IMR-90 (cell line): ENCODE measurements around the gene KLF1. TPM values are rescaled to one million over a fixed set of nuclear protein-coding genes. Genes with fewer than 3 reads are reported as not detected.

Source experiments
- ATAC-seq: fragments of 200-7000 bp; cut with Tn5 transposase; 2 replicates; pipeline ENCODE4 v1.9.1; 2020; ENCODE audit warnings: low read depth, mild to moderate bottlenecking, moderate library complexity
- BruUV-seq: library from RNA; stranded (reverse); fragments of 400-500 nt; replicated peaks from 2 replicates; lab custom pipeline; 2021; lab: Mats Ljungman, UMichigan
- CTCF ChIA-PET: fragments of 300-600 bp; formaldehyde crosslinking; extraction: SDS; loops from one replicate; lab custom pipeline; 2021; ENCODE audit warnings: antibody characterized with exemption; lab: Yijun Ruan, JAX
- POLR2A ChIA-PET: fragments of 300-600 bp; sonication (Branson Sonifier 250); formaldehyde crosslinking; loops from one replicate; lab custom pipeline; 2022; ENCODE audit warnings: antibody characterized with exemption; ENCODE audit not compliant: unreplicated experiment; lab: Charles Lee
- DNase-seq: peaks from one replicate; pipeline ENCODE4 v3.0.0; 2013
- H2AFZ ChIP-seq: replicated peaks from 2 replicates; pipeline ENCODE3; 2013; ENCODE audit warnings: low read length, mild to moderate bottlenecking; ENCODE audit not compliant: poor library complexity
- H2AK5ac ChIP-seq: 2 replicates; pipeline ENCODE4 v1.6.1; 2013; ENCODE audit warnings: low read depth, low read length, inconsistent platforms
- H2AK9ac ChIP-seq: replicated peaks from 2 replicates; pipeline ENCODE3; 2013; ENCODE audit warnings: mild to moderate bottlenecking, low read depth, low read length, moderate library complexity; ENCODE audit not compliant: poor library complexity
- H2BK120ac ChIP-seq: 2 replicates; pipeline ENCODE4 v1.6.1; 2013; ENCODE audit warnings: low read depth, low read length, inconsistent platforms
- H2BK15ac ChIP-seq: 3 replicates; pipeline ENCODE4 v1.6.1; 2013; ENCODE audit warnings: low read depth, low read length, inconsistent platforms
- H2BK20ac ChIP-seq: 2 replicates; pipeline ENCODE4 v1.6.1; 2013; ENCODE audit warnings: low read depth, mild to moderate bottlenecking, inconsistent platforms, low read length, moderate library complexity
- H2BK5ac ChIP-seq: 2 replicates; pipeline ENCODE4 v1.6.1; 2013; ENCODE audit warnings: mild to moderate bottlenecking, low read depth, low read length, inconsistent platforms; ENCODE audit not compliant: poor library complexity, severe bottlenecking
- H3K14ac ChIP-seq: replicated peaks from 2 replicates; pipeline ENCODE4 v1.6.1; 2013; ENCODE audit warnings: low read depth, low read length, inconsistent platforms
- H3K18ac ChIP-seq: 2 replicates; pipeline ENCODE4 v1.6.1; 2013; ENCODE audit warnings: low read depth, low read length, control low read depth
- H3K23ac ChIP-seq: 2 replicates; pipeline ENCODE4 v1.6.1; 2013; ENCODE audit warnings: low read depth, low read length, inconsistent platforms
- H3K27ac ChIP-seq: 2 replicates; pipeline ENCODE4 v1.5.1; 2013; ENCODE audit warnings: mild to moderate bottlenecking, control low read depth, low read length; ENCODE audit not compliant: insufficient read depth
- H3K27me3 ChIP-seq: 2 replicates; pipeline ENCODE4 v1.6.1; 2013; ENCODE audit warnings: low read length; ENCODE audit not compliant: control insufficient read depth, insufficient read depth
- H3K36me3 ChIP-seq: 2 replicates; pipeline ENCODE4 v1.6.1; 2013; ENCODE audit warnings: low read length, mixed read lengths; ENCODE audit not compliant: control insufficient read depth, insufficient read depth
- H3K4ac ChIP-seq: 2 replicates; pipeline ENCODE4 v1.6.1; 2013; ENCODE audit warnings: low read depth, low read length, inconsistent platforms
- H3K4me1 ChIP-seq: 2 replicates; pipeline ENCODE4 v1.6.1; 2013; ENCODE audit warnings: low read length, mixed read lengths; ENCODE audit not compliant: control insufficient read depth, insufficient read depth
- H3K4me2 ChIP-seq: 2 replicates; pipeline ENCODE4 v1.6.1; 2013; ENCODE audit warnings: low read depth, mild to moderate bottlenecking, control low read depth, low read length, moderate library complexity
- H3K4me3 ChIP-seq: 2 replicates; pipeline ENCODE4 v1.5.1; 2013; ENCODE audit warnings: low read depth, mild to moderate bottlenecking, control low read depth, low read length, moderate library complexity; ENCODE audit not compliant: insufficient read depth
- H3K56ac ChIP-seq: 2 replicates; pipeline ENCODE4 v1.6.1; 2013; ENCODE audit warnings: low read length, inconsistent platforms; ENCODE audit not compliant: insufficient read depth; ENCODE audit errors: extremely low read depth
- H3K79me1 ChIP-seq, 2 experiments: 2 replicates each; pipeline ENCODE4 v1.6.1; 2013; ENCODE audit warnings: low read length in 2 of 2, inconsistent platforms in 1 of 2, low read depth in 1 of 2
- H3K9ac ChIP-seq: 2 replicates; pipeline ENCODE4 v1.6.1; 2013; ENCODE audit warnings: low read depth, low read length, control low read depth
- H3K9me1 ChIP-seq: 2 replicates; pipeline ENCODE4 v1.6.1; 2013; ENCODE audit warnings: low read length, inconsistent platforms; ENCODE audit not compliant: insufficient read depth
- H3K9me3 ChIP-seq: 2 replicates; pipeline ENCODE4 v1.6.1; 2013; ENCODE audit warnings: low read length; ENCODE audit not compliant: control insufficient read depth, insufficient read depth
- H4K20me1 ChIP-seq: 2 replicates; pipeline ENCODE4 v1.6.1; 2013; ENCODE audit warnings: low read length, inconsistent platforms; ENCODE audit not compliant: insufficient read depth
- H4K5ac ChIP-seq: 2 replicates; pipeline ENCODE4 v1.6.1; 2013; ENCODE audit warnings: mild to moderate bottlenecking, low read depth, low read length, control low read depth
- H4K8ac ChIP-seq, 2 experiments: 2 replicates each; pipeline ENCODE4 v1.6.1; 2013; ENCODE audit warnings: low read depth in 2 of 2, low read length in 2 of 2, control low read depth in 1 of 2, inconsistent platforms in 1 of 2
- H4K91ac ChIP-seq: 2 replicates; pipeline ENCODE4 v1.6.1; 2013; ENCODE audit warnings: low read depth, low read length, inconsistent platforms; ENCODE audit not compliant: insufficient read depth
- BHLHE40 ChIP-seq: fragments of 150-350 bp; IDR thresholded peaks from 2 replicates; pipeline ENCODE4 v1.6.1; 2016; ENCODE audit warnings: mild to moderate bottlenecking, low read depth, low read length
- CEBPB ChIP-seq: IDR thresholded peaks from 2 replicates; pipeline ENCODE4 v1.6.1; 2012; ENCODE audit warnings: low read depth, low read length, improper control_type of control experiment
- CHD1 ChIP-seq: IDR thresholded peaks from 2 replicates; pipeline ENCODE4 v1.6.1; 2012; ENCODE audit warnings: low read depth, low read length, improper control_type of control experiment
- ELK1 ChIP-seq: fragments of 150-350 bp; IDR thresholded peaks from 2 replicates; pipeline ENCODE4 v1.6.1; 2016; ENCODE audit warnings: low read depth, mild to moderate bottlenecking, low read length, moderate library complexity, borderline replicate concordance
- FOS ChIP-seq: fragments of 150-350 bp; IDR thresholded peaks from 2 replicates; pipeline ENCODE4 v1.6.1; 2016; ENCODE audit warnings: low read depth, low read length
- MAFK ChIP-seq: IDR thresholded peaks from 2 replicates; pipeline ENCODE4 v1.6.1; 2012; ENCODE audit warnings: low read depth, low read length, improper control_type of control experiment
- MAZ ChIP-seq: IDR thresholded peaks from 2 replicates; pipeline ENCODE4 v1.6.1; 2012; ENCODE audit warnings: low read depth, mild to moderate bottlenecking, low read length, improper control_type of control experiment, moderate library complexity, borderline replicate concordance
- MXI1 ChIP-seq: IDR thresholded peaks from 2 replicates; pipeline ENCODE4 v1.6.1; 2012; ENCODE audit warnings: low read depth, mild to moderate bottlenecking, low read length, moderate library complexity, borderline replicate concordance
- NFE2L2 ChIP-seq: fragments of 150-350 bp; IDR thresholded peaks from 2 replicates; pipeline ENCODE4 v1.6.1; 2016; ENCODE audit warnings: low read depth, mild to moderate bottlenecking, low read length
- RAD21 ChIP-seq: IDR thresholded peaks from 2 replicates; pipeline ENCODE4 v1.6.1; 2012; ENCODE audit warnings: low read length, improper control_type of control experiment
- RCOR1 ChIP-seq: IDR thresholded peaks from 2 replicates; pipeline ENCODE4 v1.6.1; 2012; ENCODE audit warnings: mild to moderate bottlenecking, low read length, improper control_type of control experiment; ENCODE audit not compliant: insufficient replicate concordance
- RFX5 ChIP-seq: IDR thresholded peaks from 2 replicates; pipeline ENCODE4 v1.8.0; 2012; ENCODE audit warnings: low read depth, mild to moderate bottlenecking, low read length, moderate library complexity
- SMC3 ChIP-seq: fragments of 150-350 bp; IDR thresholded peaks from 2 replicates; pipeline ENCODE4 v1.6.1; 2016; ENCODE audit warnings: low read depth, mild to moderate bottlenecking, antibody characterized with exemption, low read length, moderate library complexity
- WGBS, 2 experiments: methylation state at CpG; one replicate each; pipeline versions ENCODE4 v1.1.5 to v1.1.7; 2013; ENCODE audit warnings: missing lambda C conversion rate in 2 of 2; ENCODE audit not compliant: insufficient read length in 1 of 2; ENCODE audit errors: extremely low coverage in 2 of 2; 5-methylcytosine and 5-hydroxymethylcytosine counted together
- dilution Hi-C: fragments of 300-500 bp; cut with HindIII; formaldehyde crosslinking; loops from one replicate; pipeline ENCODE4 v1.14.3; 2018; ENCODE audit warnings: low sequenced_read_pairs; ENCODE audit not compliant: unreplicated experiment
- in situ Hi-C: fragments of 300-500 bp; cut with MboI; formaldehyde crosslinking; loops from 3 replicates; pipeline ENCODE4 v1.14.3; 2019; ENCODE audit warnings: low sequenced_read_pairs, inconsistent platforms, mixed read lengths
- intact Hi-C: fragments of 100-400 bp; cut with micrococcal nuclease; formaldehyde crosslinking; loops from 2 replicates; pipeline ENCODE4 v1.10.0; 2022
- polyA plus RNA-seq, 3 experiments: library from polyadenylated mRNA; depleted of rRNA; stranded (reverse); fragments of >200 nt; gene quantifications; 2 replicates each; pipeline ENCODE4 v1.2.3, GENCODE V29; 2012; ENCODE audit warnings: low replicate concordance in 1 of 3
- total RNA-seq: library from RNA; depleted of rRNA; stranded (reverse); fragments of >200 nt; gene quantifications from 2 replicates; pipeline ENCODE4 v1.2.3, GENCODE V29; 2012
- TF ChIP-seq, protein P1 (sequence below): fragments of 150-350 bp; IDR thresholded peaks from 2 replicates; pipeline ENCODE4 v1.6.1; 2017; ENCODE audit warnings: mild to moderate bottlenecking, antibody characterized with exemption, low read length, low read depth

KLF1 gene
- total and polyA plus RNA-seq, 2 of the 4 experiments (the other 2 are of a cell fraction) = not detected

DNA sequence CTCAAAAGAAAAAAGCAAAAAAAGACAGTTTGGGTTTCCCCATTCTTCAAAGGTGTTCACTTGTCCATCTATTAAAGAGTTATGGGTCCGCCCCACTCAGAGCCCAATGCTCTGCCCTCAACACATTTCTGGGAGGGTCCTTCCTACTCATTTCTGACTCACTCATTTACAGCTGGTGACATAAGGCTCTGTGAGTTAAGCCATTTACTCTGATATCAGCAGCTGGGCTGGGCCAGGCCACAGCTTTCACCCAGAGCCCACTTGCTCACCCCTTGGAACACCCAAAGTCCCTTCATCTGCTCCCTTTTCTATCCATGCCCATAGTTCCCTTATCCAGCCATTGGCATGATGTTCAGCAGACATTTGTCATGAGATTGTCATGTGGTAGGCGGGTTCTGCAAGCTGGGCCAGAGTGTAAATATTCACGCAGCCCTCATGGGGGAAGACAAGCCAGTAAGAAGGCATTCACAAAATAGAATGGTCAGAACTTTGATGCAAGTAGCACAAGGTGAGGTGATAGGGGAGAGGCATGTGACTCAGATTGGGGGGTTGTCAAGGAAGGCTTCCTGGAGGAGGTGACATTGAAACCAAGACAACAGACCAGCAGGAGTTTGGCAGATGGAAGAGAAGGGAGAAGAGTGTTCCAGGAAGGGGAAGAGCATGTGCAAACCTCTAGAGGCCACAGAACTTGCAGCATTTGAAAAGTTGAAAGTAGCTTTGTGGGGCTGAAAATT lies 42.8 kb downstream of the KLF1 start:
- Histone ChIP-seq H3K9me1 (peaks cover 2% of the 10 kb centered on the region; the same call in 1 of the 2 replicates), H2BK120ac (no peak overlapping the region), H2AK5ac (no peak overlapping the region), H4K5ac (no peak overlapping the region), H3K56ac (no peak overlapping the region), H3K23ac (no peak overlapping the region), H3K27ac (no peak overlapping the region), H4K91ac (no peak overlapping the region), H2BK15ac (no peak overlapping the region), H3K4me2 (no peak overlapping the region), H3K4ac (no peak overlapping the region), H2AFZ (no peak overlapping the region), H2BK20ac (no peak overlapping the region), H4K20me1 (no peaks in the 10 kb centered on the region), H3K36me3 (no peaks in the 10 kb centered on the region), H2BK5ac (no peak overlapping the region), H3K18ac (no peak overlapping the region), H3K4me1 (peaks cover 3% of the 10 kb centered on the region; the same call in 1 of the 2 replicates), H2AK9ac (peak overlapping the region; percentile 37), H3K9ac (no peak overlapping the region), H3K14ac (no peak overlapping the region), H4K8ac (no peak overlapping the region), H3K9me3 (no peaks in the 10 kb centered on the region), H3K79me1 (no peaks in the 10 kb centered on the region), H3K4me3 (no peak overlapping the region), H3K27me3 (peaks cover 26% of the 10 kb centered on the region)
- ChIA-PET POLR2A (interaction anchor here (0.8 kb wide), 1 partner anchor 80 kb away, joined by 10 read pairs; no protein-coding TSS in a partner anchor), CTCF (interaction anchor here (0.6 kb wide), 1 partner anchor 78 kb away, joined by 3 read pairs; no protein-coding TSS in a partner anchor)
- in situ Hi-C loops = no loop called here
- DNase-seq (no peak), ATAC-seq (no peak)
- WGBS, 2 experiments = 69% methylated on average over 2 of the region's 3 CpGs; no CpG with 5 or more reads in 1 of the 2 experiments
- no TSS peak for BruUV-seq
- intact Hi-C loops = no loop called here
- dilution Hi-C loops = no loop called here
- TF ChIP-seq CEBPB = no peak
- TF ChIP-seq ELK1 = no peak
- TF ChIP-seq FOS = no peak
- no peak for TF ChIP-seq NFE2L2
- TF ChIP-seq SMC3 = no peak
- TF ChIP-seq RCOR1 = no peak
- TF ChIP-seq RAD21 = no peak
- TF ChIP-seq MAFK = no peak
- TF ChIP-seq CHD1 = no peak
- TF ChIP-seq, protein P1, sequence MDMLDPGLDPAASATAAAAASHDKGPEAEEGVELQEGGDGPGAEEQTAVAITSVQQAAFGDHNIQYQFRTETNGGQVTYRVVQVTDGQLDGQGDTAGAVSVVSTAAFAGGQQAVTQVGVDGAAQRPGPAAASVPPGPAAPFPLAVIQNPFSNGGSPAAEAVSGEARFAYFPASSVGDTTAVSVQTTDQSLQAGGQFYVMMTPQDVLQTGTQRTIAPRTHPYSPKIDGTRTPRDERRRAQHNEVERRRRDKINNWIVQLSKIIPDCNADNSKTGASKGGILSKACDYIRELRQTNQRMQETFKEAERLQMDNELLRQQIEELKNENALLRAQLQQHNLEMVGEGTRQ = no peak
- TF ChIP-seq BHLHE40 = no peak
- TF ChIP-seq MAZ = no peak
- no peak for TF ChIP-seq RFX5
- TF ChIP-seq MXI1 = no peak
